SK-N-SH treated with all-trans-retinoic acid at 6 μM for 48 hours (cell line): Measurements from ENCODE around the gene USP40.

ENCODE experiments used
- ARNTL ChIP-seq: fragments of 450-650 bp; formaldehyde crosslinking; IDR thresholded peaks from 2 replicates; pipeline ENCODE4 v1.5.0; 2020; ENCODE audit warnings: low read depth, mild to moderate bottlenecking, moderate library complexity, borderline replicate concordance
- ESRRG ChIP-seq: fragments of 250-450 bp; sonication (Bioruptor Pico); IDR thresholded peaks from 2 replicates; pipeline ENCODE4 v1.6.1; 2021; ENCODE audit warnings: mild to moderate bottlenecking
- GLIS3 ChIP-seq: fragments of 250-450 bp; sonication (Bioruptor Pico); IDR thresholded peaks from 2 replicates; pipeline ENCODE4 v1.5.0; 2020; ENCODE audit warnings: mild to moderate bottlenecking, moderate library complexity
- PPARA ChIP-seq: fragments of 250-450 bp; sonication (Bioruptor Pico); IDR thresholded peaks from 2 replicates; pipeline ENCODE4 v1.5.0; 2020; ENCODE audit warnings: mild to moderate bottlenecking, borderline replicate concordance
- RARB ChIP-seq: fragments of 250-450 bp; sonication (Bioruptor Pico); IDR thresholded peaks from 2 replicates; pipeline ENCODE4 v1.8.0; 2021; ENCODE audit warnings: mild to moderate bottlenecking, moderate library complexity
- SNAI2 ChIP-seq: fragments of 250-450 bp; sonication (Bioruptor Pico); IDR thresholded peaks from 2 replicates; pipeline ENCODE4 v1.5.0; 2020; ENCODE audit warnings: mild to moderate bottlenecking, moderate library complexity
- TOX ChIP-seq: fragments of 250-450 bp; sonication (Bioruptor Pico); IDR thresholded peaks from 2 replicates; pipeline ENCODE4 v1.8.0; 2021; ENCODE audit warnings: mild to moderate bottlenecking, moderate library complexity, borderline replicate concordance
- ZFP3 ChIP-seq: fragments of 250-450 bp; sonication (Bioruptor Pico); IDR thresholded peaks from 2 replicates; pipeline ENCODE4 v1.5.0; 2020; ENCODE audit warnings: mild to moderate bottlenecking, moderate library complexity
- ZFP30 ChIP-seq: fragments of 450-650 bp; formaldehyde crosslinking; IDR thresholded peaks from 2 replicates; pipeline ENCODE4 v1.5.0; 2022; ENCODE audit warnings: mild to moderate bottlenecking, moderate library complexity
- ZNF70 ChIP-seq: fragments of 450-650 bp; formaldehyde crosslinking; IDR thresholded peaks from 2 replicates; pipeline ENCODE4 v1.5.0; 2020; ENCODE audit warnings: mild to moderate bottlenecking, moderate library complexity
- ZNF8 ChIP-seq: fragments of 450-650 bp; formaldehyde crosslinking; IDR thresholded peaks from 2 replicates; pipeline ENCODE4 v1.5.0; 2020; ENCODE audit warnings: mild to moderate bottlenecking, moderate library complexity
- TF ChIP-seq, protein P1 (sequence below): fragments of 250-450 bp; sonication (Bioruptor Pico); IDR thresholded peaks from 2 replicates; pipeline ENCODE4 v1.8.0; 2020; ENCODE audit warnings: mild to moderate bottlenecking, moderate library complexity, borderline replicate concordance
- TF ChIP-seq, protein P2 (sequence below): fragments of 250-450 bp; sonication (Bioruptor Pico); IDR thresholded peaks from 2 replicates; pipeline ENCODE4 v1.5.0; 2020; ENCODE audit warnings: mild to moderate bottlenecking, moderate library complexity
- TF ChIP-seq, protein P3 (sequence below): fragments of 250-450 bp; sonication (Bioruptor Pico); IDR thresholded peaks from 2 replicates; pipeline ENCODE4 v1.5.1; 2021; ENCODE audit warnings: mild to moderate bottlenecking, moderate library complexity

DNA sequence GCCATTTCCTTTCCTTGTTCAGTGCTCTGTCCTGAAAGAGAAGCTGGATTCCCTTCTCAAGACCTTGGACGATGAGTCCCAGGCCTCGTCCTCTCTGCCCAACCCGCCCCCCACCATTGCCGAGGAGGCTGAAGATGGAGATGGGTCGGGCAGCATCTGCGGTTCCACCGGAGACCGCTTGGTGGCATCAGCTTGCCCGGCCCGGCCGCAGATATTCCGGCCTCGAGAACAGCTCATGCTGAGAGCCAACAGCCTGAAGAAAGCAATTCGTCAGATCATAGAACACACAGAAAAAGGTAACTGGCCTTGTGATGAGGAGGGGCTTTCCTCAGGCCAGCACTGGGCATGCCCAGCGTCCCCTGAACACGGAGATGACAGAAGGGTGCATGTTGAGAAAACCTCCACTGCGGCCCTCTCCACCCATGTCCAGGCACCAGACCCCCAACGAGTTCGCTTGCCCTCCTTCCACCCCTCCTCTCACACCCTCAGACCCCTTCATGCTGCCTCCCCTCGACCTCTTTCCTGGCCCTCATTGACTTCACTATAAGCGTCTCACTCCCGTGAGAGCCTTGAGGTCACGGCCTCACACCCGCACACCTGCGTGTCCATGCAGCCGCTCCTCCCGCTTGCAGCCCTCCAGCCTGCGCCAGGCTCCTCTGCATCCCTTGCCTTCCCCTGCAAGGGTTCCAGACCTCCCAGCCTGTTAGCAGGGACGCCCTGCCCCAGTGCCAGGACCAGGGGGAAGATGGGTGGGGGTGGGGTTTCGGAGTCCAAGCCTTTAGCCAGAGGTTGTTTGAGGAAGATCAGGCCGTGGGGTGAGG, 117.3 kb downstream of the USP40 start:
- no peak for TF ChIP-seq ESRRG
- TF ChIP-seq, protein P1, sequence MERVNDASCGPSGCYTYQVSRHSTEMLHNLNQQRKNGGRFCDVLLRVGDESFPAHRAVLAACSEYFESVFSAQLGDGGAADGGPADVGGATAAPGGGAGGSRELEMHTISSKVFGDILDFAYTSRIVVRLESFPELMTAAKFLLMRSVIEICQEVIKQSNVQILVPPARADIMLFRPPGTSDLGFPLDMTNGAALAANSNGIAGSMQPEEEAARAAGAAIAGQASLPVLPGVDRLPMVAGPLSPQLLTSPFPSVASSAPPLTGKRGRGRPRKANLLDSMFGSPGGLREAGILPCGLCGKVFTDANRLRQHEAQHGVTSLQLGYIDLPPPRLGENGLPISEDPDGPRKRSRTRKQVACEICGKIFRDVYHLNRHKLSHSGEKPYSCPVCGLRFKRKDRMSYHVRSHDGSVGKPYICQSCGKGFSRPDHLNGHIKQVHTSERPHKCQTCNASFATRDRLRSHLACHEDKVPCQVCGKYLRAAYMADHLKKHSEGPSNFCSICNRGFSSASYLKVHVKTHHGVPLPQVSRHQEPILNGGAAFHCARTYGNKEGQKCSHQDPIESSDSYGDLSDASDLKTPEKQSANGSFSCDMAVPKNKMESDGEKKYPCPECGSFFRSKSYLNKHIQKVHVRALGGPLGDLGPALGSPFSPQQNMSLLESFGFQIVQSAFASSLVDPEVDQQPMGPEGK (CRISPR knock-in tag) = no peak
- TF ChIP-seq ZNF8 (CRISPR knock-in tag) = no peak
- TF ChIP-seq ZNF70 (CRISPR knock-in tag) = no peak
- TF ChIP-seq, protein P2, sequence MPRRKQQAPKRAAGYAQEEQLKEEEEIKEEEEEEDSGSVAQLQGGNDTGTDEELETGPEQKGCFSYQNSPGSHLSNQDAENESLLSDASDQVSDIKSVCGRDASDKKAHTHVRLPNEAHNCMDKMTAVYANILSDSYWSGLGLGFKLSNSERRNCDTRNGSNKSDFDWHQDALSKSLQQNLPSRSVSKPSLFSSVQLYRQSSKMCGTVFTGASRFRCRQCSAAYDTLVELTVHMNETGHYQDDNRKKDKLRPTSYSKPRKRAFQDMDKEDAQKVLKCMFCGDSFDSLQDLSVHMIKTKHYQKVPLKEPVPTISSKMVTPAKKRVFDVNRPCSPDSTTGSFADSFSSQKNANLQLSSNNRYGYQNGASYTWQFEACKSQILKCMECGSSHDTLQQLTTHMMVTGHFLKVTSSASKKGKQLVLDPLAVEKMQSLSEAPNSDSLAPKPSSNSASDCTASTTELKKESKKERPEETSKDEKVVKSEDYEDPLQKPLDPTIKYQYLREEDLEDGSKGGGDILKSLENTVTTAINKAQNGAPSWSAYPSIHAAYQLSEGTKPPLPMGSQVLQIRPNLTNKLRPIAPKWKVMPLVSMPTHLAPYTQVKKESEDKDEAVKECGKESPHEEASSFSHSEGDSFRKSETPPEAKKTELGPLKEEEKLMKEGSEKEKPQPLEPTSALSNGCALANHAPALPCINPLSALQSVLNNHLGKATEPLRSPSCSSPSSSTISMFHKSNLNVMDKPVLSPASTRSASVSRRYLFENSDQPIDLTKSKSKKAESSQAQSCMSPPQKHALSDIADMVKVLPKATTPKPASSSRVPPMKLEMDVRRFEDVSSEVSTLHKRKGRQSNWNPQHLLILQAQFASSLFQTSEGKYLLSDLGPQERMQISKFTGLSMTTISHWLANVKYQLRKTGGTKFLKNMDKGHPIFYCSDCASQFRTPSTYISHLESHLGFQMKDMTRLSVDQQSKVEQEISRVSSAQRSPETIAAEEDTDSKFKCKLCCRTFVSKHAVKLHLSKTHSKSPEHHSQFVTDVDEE (CRISPR knock-in tag) = no peak
- no peak for TF ChIP-seq SNAI2 (CRISPR knock-in tag)
- TF ChIP-seq RARB = no peak
- no peak for TF ChIP-seq TOX (CRISPR knock-in tag)
- no peak for TF ChIP-seq GLIS3 (CRISPR knock-in tag)
- TF ChIP-seq PPARA (CRISPR knock-in tag) = no peak
- no peak for TF ChIP-seq ARNTL (CRISPR knock-in tag)
- TF ChIP-seq, protein P3, sequence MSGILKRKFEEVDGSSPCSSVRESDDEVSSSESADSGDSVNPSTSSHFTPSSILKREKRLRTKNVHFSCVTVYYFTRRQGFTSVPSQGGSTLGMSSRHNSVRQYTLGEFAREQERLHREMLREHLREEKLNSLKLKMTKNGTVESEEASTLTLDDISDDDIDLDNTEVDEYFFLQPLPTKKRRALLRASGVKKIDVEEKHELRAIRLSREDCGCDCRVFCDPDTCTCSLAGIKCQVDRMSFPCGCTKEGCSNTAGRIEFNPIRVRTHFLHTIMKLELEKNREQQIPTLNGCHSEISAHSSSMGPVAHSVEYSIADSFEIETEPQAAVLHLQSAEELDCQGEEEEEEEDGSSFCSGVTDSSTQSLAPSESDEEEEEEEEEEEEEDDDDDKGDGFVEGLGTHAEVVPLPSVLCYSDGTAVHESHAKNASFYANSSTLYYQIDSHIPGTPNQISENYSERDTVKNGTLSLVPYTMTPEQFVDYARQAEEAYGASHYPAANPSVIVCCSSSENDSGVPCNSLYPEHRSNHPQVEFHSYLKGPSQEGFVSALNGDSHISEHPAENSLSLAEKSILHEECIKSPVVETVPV (CRISPR knock-in tag) = no peak
- no peak for TF ChIP-seq ZFP3
- no peak for TF ChIP-seq ZFP30 (CRISPR knock-in tag)
